Measurements from ENCODE around the gene TRIO.

- TF ChIP-seq POLR2AphosphoS5 (IDR thresholded peaks at IDR 0.05; ENCODE audit: low read depth, low read length) (no peak), SIN3A (IDR thresholded peaks at IDR 0.05; ENCODE audit: borderline replicate concordance, insufficient read depth, low read length) (no peak), REST (IDR thresholded peaks at IDR 0.05; ENCODE audit: insufficient read depth in 1 of 2, low read depth in 2 of 2, low read length in 2 of 2) (no peak), TAF1 (IDR thresholded peaks at IDR 0.05; ENCODE audit: borderline replicate concordance, insufficient read depth, low read length) (no peak), FOXP2 (optimal IDR thresholded peaks at IDR 0.05; ENCODE audit: borderline replicate concordance, extremely low read depth, extremely low read length, insufficient read depth) (no peak)
These were observed 86.6 kb downstream of the TRIO start for GRCh38 chr5:14229734-14230133.

Measured in PFSK-1 (cell line).